HCT116 (cell line): ENCODE data around the gene MTF2. TPM values are rescaled to one million over a fixed set of nuclear protein-coding genes. Genes with fewer than 3 reads are reported as not detected.
"Not testable (repeated sequence)": the region's sequence is repeated elsewhere in the genome, so short reads cannot be mapped to it uniquely, and the experiment has no call there.

Source experiments
- ATAC-seq: fragments of 200-7000 bp; cut with Tn5 transposase; 2 replicates; pipeline ENCODE4 v1.9.1; 2020; ENCODE audit warnings: mild to moderate bottlenecking, moderate library complexity
- BruUV-seq: library from RNA; stranded (reverse); fragments of 400-500 nt; replicated peaks from 2 replicates; lab custom pipeline; 2021; lab: Mats Ljungman, UMichigan
- CTCF ChIA-PET: fragments of 300-600 bp; sonication (Branson Sonifier 250); formaldehyde crosslinking; loops from one replicate; lab custom pipeline; 2021; ENCODE audit warnings: antibody characterized with exemption; lab: Charles Lee
- POLR2A ChIA-PET: fragments of 300-600, 350-600 bp; sonication (Branson Sonifier 250); formaldehyde crosslinking; loops from one replicate; lab custom pipeline; 2021; ENCODE audit warnings: antibody characterized with exemption; lab: Charles Lee
- RAD21 ChIA-PET, 2 experiments: fragments of 300-600 bp; sonication (Branson Sonifier 250); formaldehyde crosslinking; loops; one replicate each; lab custom pipeline; 2023; ENCODE audit warnings: low total read pairs in 2 of 2; ENCODE audit not compliant: uncharacterized antibody in 2 of 2, unreplicated experiment in 2 of 2, low non-redundant PET in 1 of 2; lab: Charles Lee
- DNase-seq: peaks from one replicate; pipeline ENCODE4 v3.0.0-alpha.2; 2010; ENCODE audit warnings: low read depth, low spot score
- H2AFZ ChIP-seq: fragments of 200-600 bp; shearing (Covaris generic), sonication (generic); 2 replicates; pipeline ENCODE4 v1.6.1; 2017; ENCODE audit warnings: low read depth, mixed run types, mixed read lengths, antibody characterized with exemption, low read length; ENCODE audit not compliant: poor library complexity, severe bottlenecking
- H3K27ac ChIP-seq: 2 replicates; pipeline ENCODE4 v1.5.1; 2012; ENCODE audit warnings: low read depth, low read length
- H3K27me3 ChIP-seq: fragments of 200-600 bp; sonication (generic); 2 replicates; pipeline ENCODE4 v1.6.1; 2016; ENCODE audit warnings: mixed run types, low read length, mixed read lengths; ENCODE audit not compliant: insufficient read depth
- H3K36me3 ChIP-seq, 2 experiments: fragments of 200-500 bp in 1 of 2; fragments of 200-600 bp in 1 of 2; sonication (Bioruptor generic) in 1 of 2; sonication (generic) in 1 of 2; 2 replicates each; pipeline versions ENCODE4 v1.5.1 to v1.6.1; 2014 to 2016; ENCODE audit warnings: low read length in 2 of 2, inconsistent platforms in 1 of 2, mixed read lengths in 1 of 2, mixed run types in 1 of 2; ENCODE audit not compliant: insufficient read depth in 2 of 2, control insufficient read depth in 1 of 2
- H3K4me1 ChIP-seq, 2 experiments: fragments of 200-600 bp in 1 of 2; sonication (generic) in 1 of 2; 2 replicates each; pipeline versions ENCODE4 v1.5.1 to v1.6.1; 2012 to 2017; ENCODE audit warnings: low read length in 2 of 2, inconsistent platforms in 1 of 2, mild to moderate bottlenecking in 1 of 2, mixed read lengths in 1 of 2, mixed run types in 1 of 2, moderate library complexity in 1 of 2; ENCODE audit not compliant: insufficient read depth in 2 of 2, control insufficient read depth in 1 of 2
- H3K4me2 ChIP-seq: fragments of 200-600 bp; sonication (generic); 2 replicates; pipeline ENCODE4 v1.6.1; 2017; ENCODE audit warnings: mixed run types, low read length, mixed read lengths
- H3K4me3 ChIP-seq, 2 experiments: fragments of 200-600 bp in 1 of 2; sonication (generic) in 1 of 2; replicated peaks in 1 of 2; 2 replicates each; pipeline ENCODE4 v1.5.1; 2011 to 2016; ENCODE audit warnings: low read length in 2 of 2, control low read depth in 1 of 2, low read depth in 1 of 2, mild to moderate bottlenecking in 1 of 2, mixed read lengths in 1 of 2, mixed run types in 1 of 2
- H3K79me2 ChIP-seq: fragments of 200-600 bp; sonication (generic); 2 replicates; pipeline ENCODE4 v1.6.1; 2017; ENCODE audit warnings: mild to moderate bottlenecking, mixed run types, low read length, moderate library complexity, mixed read lengths; ENCODE audit not compliant: insufficient read depth
- H3K9ac ChIP-seq: fragments of 200-600 bp; sonication (generic); 2 replicates; pipeline ENCODE4 v1.6.1; 2016; ENCODE audit warnings: low read length, mixed read lengths
- H3K9me2 ChIP-seq: fragments of 200-600 bp; sonication (generic), shearing (Covaris generic); 2 replicates; pipeline ENCODE4 v1.6.1; 2017; ENCODE audit warnings: mixed run types, mild to moderate bottlenecking, moderate library complexity; ENCODE audit not compliant: insufficient read depth
- H3K9me3 ChIP-seq, 2 experiments: fragments of 200-500 bp in 1 of 2; fragments of 200-600 bp in 1 of 2; sonication (Bioruptor generic) in 1 of 2; sonication (generic) in 1 of 2; 2 replicates each; pipeline ENCODE4 v1.6.1; 2014 to 2017; ENCODE audit warnings: low read length in 2 of 2, mixed read lengths in 2 of 2, inconsistent platforms in 1 of 2, low read depth in 1 of 2, mild to moderate bottlenecking in 1 of 2, mixed run types in 1 of 2, moderate library complexity in 1 of 2; ENCODE audit not compliant: control insufficient read depth in 1 of 2, insufficient read depth in 1 of 2
- H4K20me1 ChIP-seq: fragments of 200-600 bp; sonication (generic), shearing (Covaris generic); 2 replicates; pipeline ENCODE4 v1.6.1; 2017; ENCODE audit warnings: mixed run types, mild to moderate bottlenecking, moderate library complexity; ENCODE audit not compliant: insufficient read depth
- CBX3 ChIP-seq: IDR thresholded peaks from 2 replicates; pipeline ENCODE4 v1.6.1; 2012; ENCODE audit warnings: low read depth
- POLR2AphosphoS5 ChIP-seq: IDR thresholded peaks from 2 replicates; pipeline ENCODE4 v1.6.1; 2011; ENCODE audit warnings: mild to moderate bottlenecking, low read depth, low read length, moderate library complexity
- RAD21 ChIP-seq: IDR thresholded peaks from 2 replicates; pipeline ENCODE4 v1.6.1; 2012; ENCODE audit warnings: low read depth, mild to moderate bottlenecking
- SP1 ChIP-seq: IDR thresholded peaks from 2 replicates; pipeline ENCODE4 v1.6.1; 2012; ENCODE audit warnings: low read depth
- ZNF274 ChIP-seq: fragments of 200-500 bp; sonication (Bioruptor generic); IDR thresholded peaks from 2 replicates; pipeline ENCODE4 v1.6.1; 2014; ENCODE audit warnings: mild to moderate bottlenecking, low read depth, low read length, inconsistent platforms
- intact Hi-C: fragments of 100-400 bp; cut with micrococcal nuclease; formaldehyde crosslinking; loops from 2 replicates; pipeline ENCODE4 v1.10.0; 2022
- total RNA-seq: library from RNA; stranded (reverse); gene quantifications from one replicate; pipeline ENCODE4 v1.2.1, GENCODE V29; 2021; ENCODE audit not compliant: unreplicated experiment

Gene MTF2
- total RNA-seq, 1 experiment from 2014 or later, result 45.5 TPM

- no peak for ATAC-seq
- no peak overlapping the region for H3K4me2 ChIP-seq
- POLR2A ChIA-PET, result no interaction called here
- no peaks in the 10 kb centered on the region for H3K27me3 ChIP-seq
- no peaks in the 10 kb centered on the region for H4K20me1 ChIP-seq
- H3K9me3 ChIP-seq, result no peaks in the 10 kb centered on the region
- TF ChIP-seq ZNF274 (no peak), POLR2AphosphoS5 (no peak), CBX3 (no peak), SP1 (no peak), RAD21 (no peak)
- TF ChIP-seq, all 23 proteins: peak for 0
- no peak overlapping the region for H3K4me3 ChIP-seq
- no peak overlapping the region for H3K27ac ChIP-seq
- H3K9ac ChIP-seq, result no peak overlapping the region
- CTCF ChIA-PET, result no interaction called here
- intact Hi-C loops, result no loop called here
- H3K9me2 ChIP-seq, result no peaks in the 10 kb centered on the region
- peaks cover 93% of the 10 kb centered on the region for H3K79me2 ChIP-seq
- H3K36me3 ChIP-seq, result peaks cover 0 to 8% of the 10 kb centered on the region in 2 experiments; a peak in 2 of 4 replicates
- H3K4me1 ChIP-seq, result no peaks in the 10 kb centered on the region
- DNase-seq, result no peak
- no TSS peak for BruUV-seq
- RAD21 ChIA-PET, result no interaction called here
- H2AFZ ChIP-seq, result no peak overlapping the region
These were observed 87.9 kb downstream of the MTF2 start for GRCh38 chr1:93167006-93167405.

GRCh38 chr1:93170141-93170678, 91.1 kb downstream of the MTF2 start:
- H3K36me3 ChIP-seq, H3K4me2 ChIP-seq, H3K27me3 ChIP-seq, H3K9me2 ChIP-seq, H3K27ac ChIP-seq, RAD21 ChIA-PET, H4K20me1 ChIP-seq, H3K4me3 ChIP-seq, ATAC-seq, intact Hi-C loops, H2AFZ ChIP-seq, H3K9ac ChIP-seq, H3K4me1 ChIP-seq, POLR2A ChIA-PET, H3K9me3 ChIP-seq, DNase-seq, BruUV-seq, CTCF ChIA-PET: not testable (repeated sequence)
- H3K79me2 ChIP-seq, result peaks cover 93% of the 10 kb centered on the region
